Left ventricle myocardium inferior (tissue), 1 donor: ENCODE results near the gene GMEB1. TPM values are rescaled to one million over a fixed set of nuclear protein-coding genes. Genes with fewer than 3 reads are reported as not detected.
"Not testable (repeated sequence)": the region's sequence is repeated elsewhere in the genome, so short reads cannot be mapped to it uniquely, and the experiment has no call there.

ENCODE experiments used
- DNase-seq: peaks from one replicate; pipeline ENCODE4 v3.0.0-alpha.2; 2020
- H3K27ac ChIP-seq: fragments of 200-600 bp; replicated peaks from 2 replicates; pipeline ENCODE4 v1.8.0; 2021
- H3K27me3 ChIP-seq: fragments of 200-600 bp; 2 replicates; pipeline ENCODE4 v1.8.0; 2021; ENCODE audit warnings: low read depth
- H3K36me3 ChIP-seq: fragments of 200-600 bp; 2 replicates; pipeline ENCODE4 v1.8.0; 2021
- H3K4me1 ChIP-seq: fragments of 200-600 bp; 2 replicates; pipeline ENCODE4 v1.8.0; 2021
- H3K4me3 ChIP-seq: fragments of 200-600 bp; 2 replicates; pipeline ENCODE4 v1.8.0; 2021; ENCODE audit warnings: mild to moderate bottlenecking, moderate library complexity
- H3K9me3 ChIP-seq: fragments of 200-600 bp; replicated peaks from 2 replicates; pipeline ENCODE4 v1.8.0; 2021
- CTCF ChIP-seq: fragments of 200-600 bp; IDR thresholded peaks from 2 replicates; pipeline ENCODE4 v1.8.0; 2021; ENCODE audit warnings: antibody characterized with exemption, mild to moderate bottlenecking, borderline replicate concordance
- intact Hi-C: fragments of 100-400 bp; cut with micrococcal nuclease; formaldehyde crosslinking; loops from one replicate; pipeline ENCODE4 v1.11.0; 2022
- total RNA-seq: library from RNA; stranded (reverse); fragmentation: NEBNext Ultra II Directional; extraction: Animal tissue kit (Norgen Biotek cat#: 25700); gene quantifications from one replicate; pipeline ENCODE4 v1.2.1, GENCODE V29; 2021
- donor health status: DM: no; HTN: yes; CAD: no; lungs with severe emphysema.

Gene GMEB1
- total RNA-seq, 1 donor from 2014 or later: 6.2 TPM

GRCh38 chr1:28745653-28746173 is 77.1 kb downstream of the GMEB1 start:
- Histone ChIP-seq H3K9me3 (no peaks in the 10 kb centered on the region), H3K27ac (no peak overlapping the region), H3K4me3 (no peak overlapping the region), H3K27me3 (no peaks in the 10 kb centered on the region), H3K36me3 (peaks cover 47% of the 10 kb centered on the region), H3K4me1 (peaks cover 97% of the 10 kb centered on the region)
- intact Hi-C loops: no loop called here
- no peak for TF ChIP-seq CTCF
- DNase-seq: no peak

GRCh38 chr1:28750330-28750729 is 81.7 kb downstream of the GMEB1 start:
- Histone ChIP-seq H3K4me3 (no peak overlapping the region), H3K27me3 (no peaks in the 10 kb centered on the region), H3K36me3 (peaks cover 5% of the 10 kb centered on the region), H3K27ac (no peak overlapping the region), H3K4me1 (peaks cover 98% of the 10 kb centered on the region), H3K9me3 (no peaks in the 10 kb centered on the region)
- intact Hi-C loops: no loop called here
- no peak for DNase-seq
- TF ChIP-seq CTCF: no peak

GRCh38 chr1:28750771-28751294 is 82.2 kb downstream of the GMEB1 start:
- peak overlapping the region; percentile 29 for H3K27ac ChIP-seq

GRCh38 chr1:28751315-28752060 is 82.9 kb downstream of the GMEB1 start:
- Histone ChIP-seq H3K9me3 (no peaks in the 10 kb centered on the region), H3K36me3 (peaks cover 5% of the 10 kb centered on the region), H3K27me3 (no peaks in the 10 kb centered on the region), H3K27ac (peak overlapping the region; percentile 29), H3K4me3 (peak overlapping the region; percentile 8), H3K4me1 (peaks cover 98% of the 10 kb centered on the region)
- DNase-seq: no peak
- intact Hi-C loops: no loop called here
- TF ChIP-seq CTCF: no peak

More at GRCh38 chr1:28750771-28751294, 82.2 kb downstream of the GMEB1 start:
- peaks cover 98% of the 10 kb centered on the region for H3K4me1 ChIP-seq
- DNase-seq, H3K9me3 ChIP-seq, intact Hi-C loops, H3K36me3 ChIP-seq, H3K27me3 ChIP-seq, H3K4me3 ChIP-seq: not testable (repeated sequence)

GRCh38 chr1:28755701-28756100 is 87.1 kb downstream of the GMEB1 start:
- intact Hi-C loops: no loop called here
- Histone ChIP-seq H3K4me3 (no peak overlapping the region), H3K27me3 (no peaks in the 10 kb centered on the region), H3K9me3 (no peaks in the 10 kb centered on the region), H3K27ac (no peak overlapping the region), H3K4me1 (peaks cover 87% of the 10 kb centered on the region), H3K36me3 (peaks cover 10% of the 10 kb centered on the region)
- TF ChIP-seq CTCF: no peak
- DNase-seq: no peak

- no peaks in the 10 kb centered on the region for H3K9me3 ChIP-seq
- H3K36me3 ChIP-seq: peaks cover 12% of the 10 kb centered on the region
- H3K4me1 ChIP-seq: peaks cover 80% of the 10 kb centered on the region
- no peak overlapping the region for H3K4me3 ChIP-seq
- no peak overlapping the region for H3K27ac ChIP-seq
- intact Hi-C loops: no loop called here
- peak; percentile 30 for TF ChIP-seq CTCF
- no peak for DNase-seq
- H3K27me3 ChIP-seq: no peaks in the 10 kb centered on the region
These were observed 88.3 kb downstream of the GMEB1 start for GRCh38 chr1:28756846-28757245.
